ENCODE data around the gene CCDC171. TPM values are rescaled to one million over a fixed set of nuclear protein-coding genes. Genes with fewer than 3 reads are reported as not detected.

Gene CCDC171
- total RNA-seq, 1 donor from 2014 or later, result 3.3 TPM

GRCh38 chr9:15846611-15847010 lies 293.8 kb downstream of the CCDC171 start:
- no peak for DNase-seq (ENCODE audit: low read depth)
- Histone ChIP-seq H3K36me3 (ENCODE audit: control insufficient read depth, insufficient read depth, low read length) (no peaks in the 10 kb centered on the region), H3K27me3 (ENCODE audit: control insufficient read depth, insufficient read depth, low read length) (no peaks in the 10 kb centered on the region), H3K4me3 (ENCODE audit: low read depth, low read length) (no peak overlapping the region)
- TF ChIP-seq, protein P1, sequence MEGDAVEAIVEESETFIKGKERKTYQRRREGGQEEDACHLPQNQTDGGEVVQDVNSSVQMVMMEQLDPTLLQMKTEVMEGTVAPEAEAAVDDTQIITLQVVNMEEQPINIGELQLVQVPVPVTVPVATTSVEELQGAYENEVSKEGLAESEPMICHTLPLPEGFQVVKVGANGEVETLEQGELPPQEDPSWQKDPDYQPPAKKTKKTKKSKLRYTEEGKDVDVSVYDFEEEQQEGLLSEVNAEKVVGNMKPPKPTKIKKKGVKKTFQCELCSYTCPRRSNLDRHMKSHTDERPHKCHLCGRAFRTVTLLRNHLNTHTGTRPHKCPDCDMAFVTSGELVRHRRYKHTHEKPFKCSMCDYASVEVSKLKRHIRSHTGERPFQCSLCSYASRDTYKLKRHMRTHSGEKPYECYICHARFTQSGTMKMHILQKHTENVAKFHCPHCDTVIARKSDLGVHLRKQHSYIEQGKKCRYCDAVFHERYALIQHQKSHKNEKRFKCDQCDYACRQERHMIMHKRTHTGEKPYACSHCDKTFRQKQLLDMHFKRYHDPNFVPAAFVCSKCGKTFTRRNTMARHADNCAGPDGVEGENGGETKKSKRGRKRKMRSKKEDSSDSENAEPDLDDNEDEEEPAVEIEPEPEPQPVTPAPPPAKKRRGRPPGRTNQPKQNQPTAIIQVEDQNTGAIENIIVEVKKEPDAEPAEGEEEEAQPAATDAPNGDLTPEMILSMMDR (IDR thresholded peaks at IDR 0.05; ENCODE audit: insufficient read depth, low read length, poor library complexity, severe bottlenecking), result no peak

- no peak for DNase-seq (ENCODE audit: low read depth)
- Histone ChIP-seq H3K36me3 (ENCODE audit: control insufficient read depth, insufficient read depth, low read length) (no peaks in the 10 kb centered on the region), H3K27me3 (ENCODE audit: control insufficient read depth, insufficient read depth, low read length) (no peaks in the 10 kb centered on the region), H3K4me3 (ENCODE audit: low read depth, low read length) (no peak overlapping the region)
- TF ChIP-seq, protein P1 (IDR thresholded peaks at IDR 0.05; ENCODE audit: insufficient read depth, low read length, poor library complexity, severe bottlenecking), result no peak
Observed at GRCh38 chr9:15849871-15850270, 297.0 kb downstream of the CCDC171 start.

DNA sequence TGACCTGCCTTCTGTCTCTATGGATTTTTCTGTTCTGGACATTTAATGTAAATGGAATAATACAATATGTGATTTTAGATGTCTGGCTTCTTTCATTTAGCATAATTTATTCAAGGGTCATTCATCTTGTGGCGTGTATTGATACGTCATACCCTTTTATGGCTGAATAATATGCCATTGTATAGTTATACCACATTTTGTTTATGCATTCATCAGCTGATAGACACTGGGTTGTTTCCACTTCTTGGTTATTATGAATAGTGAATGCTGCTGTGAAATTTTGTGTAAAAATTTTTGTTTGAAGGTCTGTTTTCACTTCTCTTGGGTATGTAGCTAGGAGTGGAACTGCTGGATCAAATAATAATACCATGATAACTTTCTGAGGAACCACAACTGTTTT lies 298.9 kb downstream of the CCDC171 start:
- no peak for DNase-seq (ENCODE audit: low read depth)
- H3K36me3 ChIP-seq (ENCODE audit: control insufficient read depth, insufficient read depth, low read length), result no peaks in the 10 kb centered on the region
- H3K27me3 ChIP-seq (ENCODE audit: control insufficient read depth, insufficient read depth, low read length), result no peaks in the 10 kb centered on the region
- TF ChIP-seq, protein P1 (IDR thresholded peaks at IDR 0.05; ENCODE audit: insufficient read depth, low read length, poor library complexity, severe bottlenecking), result no peak
- no peak overlapping the region for H3K4me3 ChIP-seq (ENCODE audit: low read depth, low read length)

DNA sequence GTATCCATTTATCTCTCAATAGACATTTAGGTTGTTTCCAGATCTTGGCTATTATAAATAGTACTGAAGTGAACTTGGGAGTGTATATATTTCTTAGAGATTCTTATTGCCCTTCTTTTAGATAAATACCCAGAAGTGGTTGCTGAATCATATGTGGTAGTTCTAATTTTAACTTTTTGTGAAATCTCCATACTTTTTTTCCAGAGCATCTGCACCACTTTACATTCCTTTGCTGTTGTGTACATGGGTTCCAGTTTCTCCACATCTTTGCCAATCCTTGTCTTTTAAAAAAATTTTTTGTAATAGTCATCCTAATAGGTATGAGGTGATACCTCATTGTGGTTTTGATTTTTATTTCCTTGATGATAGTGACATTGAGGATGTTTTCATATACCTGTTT lies 303.7 kb downstream of the CCDC171 start:
- no peak for DNase-seq (ENCODE audit: low read depth)
- H3K27me3 ChIP-seq (ENCODE audit: control insufficient read depth, insufficient read depth, low read length), result no peaks in the 10 kb centered on the region
- no peaks in the 10 kb centered on the region for H3K36me3 ChIP-seq (ENCODE audit: control insufficient read depth, insufficient read depth, low read length)
- H3K4me3 ChIP-seq (ENCODE audit: low read depth, low read length), result no peak overlapping the region
- TF ChIP-seq, protein P1 (IDR thresholded peaks at IDR 0.05; ENCODE audit: insufficient read depth, low read length, poor library complexity, severe bottlenecking), result no peak

DNA sequence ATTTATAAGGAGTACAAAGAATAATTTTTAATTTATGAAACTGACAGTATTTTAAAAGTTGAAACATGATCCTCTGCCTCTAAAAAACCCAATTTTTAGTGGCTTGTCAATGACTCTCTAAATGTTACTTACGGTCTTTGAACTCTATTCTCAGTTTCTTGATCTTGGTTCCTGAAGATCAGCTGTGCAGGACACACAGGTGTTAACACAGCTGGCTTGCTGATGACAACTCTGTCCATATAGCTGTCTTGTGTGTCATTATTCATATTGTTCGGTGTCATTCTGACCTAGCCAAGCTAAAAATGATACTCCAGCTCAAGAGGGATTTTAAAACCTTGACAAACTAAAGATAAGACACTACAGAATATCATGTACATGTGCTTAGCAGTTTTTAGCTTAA lies 314.5 kb downstream of the CCDC171 start:
- Histone ChIP-seq H3K27me3 (ENCODE audit: control insufficient read depth, insufficient read depth, low read length) (no peaks in the 10 kb centered on the region), H3K4me3 (ENCODE audit: low read depth, low read length) (no peak overlapping the region), H3K36me3 (ENCODE audit: control insufficient read depth, insufficient read depth, low read length) (no peaks in the 10 kb centered on the region)
- DNase-seq (ENCODE audit: low read depth), result no peak
- TF ChIP-seq, protein P1 (IDR thresholded peaks at IDR 0.05; ENCODE audit: insufficient read depth, low read length, poor library complexity, severe bottlenecking), result no peak

GRCh38 chr9:15867988-15868387 lies 315.1 kb downstream of the CCDC171 start:
- TF ChIP-seq, protein P1 (IDR thresholded peaks at IDR 0.05; ENCODE audit: insufficient read depth, low read length, poor library complexity, severe bottlenecking), result no peak
- no peaks in the 10 kb centered on the region for H3K27me3 ChIP-seq (ENCODE audit: control insufficient read depth, insufficient read depth, low read length)
- DNase-seq (ENCODE audit: low read depth), result no peak

More at GRCh38 chr9:15867988-15868387, 315.1 kb downstream of the CCDC171 start:
- Histone ChIP-seq H3K4me3 (ENCODE audit: low read depth, low read length) (no peak overlapping the region), H3K36me3 (ENCODE audit: control insufficient read depth, insufficient read depth, low read length) (no peaks in the 10 kb centered on the region)
